ENCODE data around the gene RBM22.
A peak's percentile ranks its signal among the peaks of the same experiment; 100 is the strongest.
"Not testable (repeated sequence)": the region's sequence is repeated elsewhere in the genome, so short reads cannot be mapped to it uniquely, and the experiment has no call there.

The RBM22 gene

GRCh38 chr5:150700594-150701377 lies at the start of gene RBM22:
Gene RBM22 (minus strand): TSS chr5:150701062. CDS start chr5:150700985, 77 bp downstream.
- peak within 1 kb of the TSS; percentile 98 for H3K9ac ChIP-seq (ENCODE audit: low read length)
- no peaks in the 10 kb centered on the region for H3K9me3 ChIP-seq (ENCODE audit: control insufficient read depth, low read length)
- peak within 1 kb of the TSS; percentile 97 for H3K4me3 ChIP-seq (ENCODE audit: low read length)
- peaks cover 31% of the 10 kb centered on the region for H3K36me3 ChIP-seq (ENCODE audit: control insufficient read depth, insufficient read depth, low read length, severe bottlenecking)
- no peaks in the 10 kb centered on the region for H3K27me3 ChIP-seq (replicated peaks; ENCODE audit: control insufficient read depth, insufficient read depth, low read length)
- peak; percentile 97 for DNase-seq (ENCODE audit: low read depth)
- peaks cover 11% of the 10 kb centered on the region for H3K4me1 ChIP-seq (ENCODE audit: control insufficient read depth, insufficient read depth, low read length)

GRCh38 chr5:150750469-150750868 lies 49.6 kb upstream of the RBM22 start:
- peaks cover 14% of the 10 kb centered on the region for H3K4me1 ChIP-seq (ENCODE audit: control insufficient read depth, insufficient read depth, low read length)
- DNase-seq (ENCODE audit: low read depth): no peak
- peaks cover 66% of the 10 kb centered on the region for H3K36me3 ChIP-seq (ENCODE audit: control insufficient read depth, insufficient read depth, low read length, severe bottlenecking)
- H3K9me3 ChIP-seq (ENCODE audit: control insufficient read depth, low read length): no peaks in the 10 kb centered on the region
- no peak overlapping the region for H3K4me3 ChIP-seq (ENCODE audit: low read length)
- no peak overlapping the region for H3K9ac ChIP-seq (ENCODE audit: low read length)
- H3K27me3 ChIP-seq (replicated peaks; ENCODE audit: control insufficient read depth, insufficient read depth, low read length): no peaks in the 10 kb centered on the region

GRCh38 chr5:150743142-150743488 lies 42.3 kb upstream of the RBM22 start:
- not testable (repeated sequence) for H3K4me1 ChIP-seq (ENCODE audit: control insufficient read depth, insufficient read depth, low read length); H3K9ac ChIP-seq (ENCODE audit: low read length); H3K9me3 ChIP-seq (ENCODE audit: control insufficient read depth, low read length); H3K27me3 ChIP-seq (replicated peaks; ENCODE audit: control insufficient read depth, insufficient read depth, low read length); H3K4me3 ChIP-seq (ENCODE audit: low read length); DNase-seq (ENCODE audit: low read depth)
- H3K36me3 ChIP-seq (ENCODE audit: control insufficient read depth, insufficient read depth, low read length, severe bottlenecking): peaks cover 21% of the 10 kb centered on the region

- peak overlapping the region; percentile 34 for H3K4me3 ChIP-seq (ENCODE audit: low read length)
- H3K36me3 ChIP-seq (ENCODE audit: control insufficient read depth, insufficient read depth, low read length, severe bottlenecking): peaks cover 21% of the 10 kb centered on the region
- H3K9me3 ChIP-seq (ENCODE audit: control insufficient read depth, low read length); DNase-seq (ENCODE audit: low read depth); H3K9ac ChIP-seq (ENCODE audit: low read length); H3K4me1 ChIP-seq (ENCODE audit: control insufficient read depth, insufficient read depth, low read length); H3K27me3 ChIP-seq (replicated peaks; ENCODE audit: control insufficient read depth, insufficient read depth, low read length): not testable (repeated sequence)
Measured at GRCh38 chr5:150742455-150743141, 41.7 kb upstream of the RBM22 start.

GRCh38 chr5:150740992-150741391 lies 40.1 kb upstream of the RBM22 start:
- no peak for DNase-seq (ENCODE audit: low read depth)
- H3K36me3 ChIP-seq (ENCODE audit: control insufficient read depth, insufficient read depth, low read length, severe bottlenecking): peaks cover 21% of the 10 kb centered on the region
- no peaks in the 10 kb centered on the region for H3K9me3 ChIP-seq (ENCODE audit: control insufficient read depth, low read length)
- no peaks in the 10 kb centered on the region for H3K27me3 ChIP-seq (replicated peaks; ENCODE audit: control insufficient read depth, insufficient read depth, low read length)
- H3K4me3 ChIP-seq (ENCODE audit: low read length): no peak overlapping the region
- no peak overlapping the region for H3K9ac ChIP-seq (ENCODE audit: low read length)
- peaks cover 7% of the 10 kb centered on the region for H3K4me1 ChIP-seq (ENCODE audit: control insufficient read depth, insufficient read depth, low read length)

- no peak for DNase-seq (ENCODE audit: low read depth)
Measured at GRCh38 chr5:150738862-150739261, 38.0 kb upstream of the RBM22 start.

GRCh38 chr5:150734579-150735384 lies 33.9 kb upstream of the RBM22 start:
- Histone ChIP-seq H3K27me3 (replicated peaks; ENCODE audit: control insufficient read depth, insufficient read depth, low read length) (no peaks in the 10 kb centered on the region), H3K9ac (ENCODE audit: low read length) (no peak overlapping the region), H3K9me3 (ENCODE audit: control insufficient read depth, low read length) (no peaks in the 10 kb centered on the region), H3K4me3 (ENCODE audit: low read length) (no peak overlapping the region), H3K36me3 (ENCODE audit: control insufficient read depth, insufficient read depth, low read length, severe bottlenecking) (peaks cover 50% of the 10 kb centered on the region), H3K4me1 (ENCODE audit: control insufficient read depth, insufficient read depth, low read length) (no peaks in the 10 kb centered on the region)
- DNase-seq (ENCODE audit: low read depth): no peak

More at GRCh38 chr5:150738862-150739261, 38.0 kb upstream of the RBM22 start:
- H3K4me3 ChIP-seq (ENCODE audit: low read length): no peak overlapping the region
- no peaks in the 10 kb centered on the region for H3K27me3 ChIP-seq (replicated peaks; ENCODE audit: control insufficient read depth, insufficient read depth, low read length)
- no peak overlapping the region for H3K9ac ChIP-seq (ENCODE audit: low read length)
- peaks cover 35% of the 10 kb centered on the region for H3K36me3 ChIP-seq (ENCODE audit: control insufficient read depth, insufficient read depth, low read length, severe bottlenecking)
- no peaks in the 10 kb centered on the region for H3K9me3 ChIP-seq (ENCODE audit: control insufficient read depth, low read length)
- peaks cover 7% of the 10 kb centered on the region for H3K4me1 ChIP-seq (ENCODE audit: control insufficient read depth, insufficient read depth, low read length)

DNA sequence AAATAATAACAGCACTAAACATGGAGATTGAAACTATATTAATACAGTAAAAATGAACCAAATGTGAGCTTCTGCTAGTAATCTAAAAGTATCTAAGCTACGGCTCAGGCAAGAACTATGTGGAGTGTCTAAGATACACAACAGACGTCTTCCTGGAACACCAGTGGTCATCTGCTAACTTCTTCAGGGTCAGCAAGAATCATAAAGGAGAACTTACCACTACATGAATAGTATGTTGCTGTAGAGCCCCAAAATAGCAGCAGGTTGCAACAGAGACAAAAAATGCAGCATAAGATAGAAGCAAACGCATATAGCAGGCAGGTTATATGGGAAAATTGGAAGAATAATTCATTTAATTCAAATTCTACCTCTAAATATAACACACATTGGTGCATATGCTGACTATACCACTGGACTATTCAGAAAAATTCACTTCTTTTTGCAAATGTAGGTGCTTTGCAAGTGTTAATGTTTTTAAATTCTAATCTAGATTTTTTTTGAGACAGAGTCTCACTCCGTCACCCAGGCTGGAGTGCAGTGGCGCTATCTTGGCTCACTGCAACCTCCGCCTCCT lies 30.9 kb upstream of the RBM22 start:
- Histone ChIP-seq H3K36me3 (ENCODE audit: control insufficient read depth, insufficient read depth, low read length, severe bottlenecking) (peaks cover 78% of the 10 kb centered on the region), H3K27me3 (replicated peaks; ENCODE audit: control insufficient read depth, insufficient read depth, low read length) (no peaks in the 10 kb centered on the region), H3K4me1 (ENCODE audit: control insufficient read depth, insufficient read depth, low read length) (no peaks in the 10 kb centered on the region), H3K9ac (ENCODE audit: low read length) (no peak overlapping the region), H3K9me3 (ENCODE audit: control insufficient read depth, low read length) (no peaks in the 10 kb centered on the region), H3K4me3 (ENCODE audit: low read length) (no peak overlapping the region)
- DNase-seq (ENCODE audit: low read depth): no peak

DNA sequence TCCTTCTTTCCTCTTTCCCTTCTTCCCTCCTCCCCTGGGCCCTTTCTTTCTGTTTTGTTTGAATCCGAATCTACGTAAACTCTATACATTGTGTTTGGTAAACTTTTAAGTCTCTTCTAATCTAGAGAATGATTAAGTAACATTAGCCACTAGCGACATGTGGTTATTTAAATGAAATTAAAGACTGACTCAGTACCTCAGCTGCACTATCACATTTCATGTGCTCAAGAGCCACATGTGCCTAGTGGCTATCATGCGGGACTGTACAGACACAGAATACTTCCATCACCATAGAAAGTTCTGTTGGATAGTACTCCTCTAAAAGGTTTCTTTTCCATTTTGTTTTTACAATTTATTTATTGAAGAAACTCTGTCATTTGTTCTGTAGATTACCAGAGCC lies 29.0 kb upstream of the RBM22 start:
- no peak overlapping the region for H3K4me3 ChIP-seq (ENCODE audit: low read length)

DNA sequence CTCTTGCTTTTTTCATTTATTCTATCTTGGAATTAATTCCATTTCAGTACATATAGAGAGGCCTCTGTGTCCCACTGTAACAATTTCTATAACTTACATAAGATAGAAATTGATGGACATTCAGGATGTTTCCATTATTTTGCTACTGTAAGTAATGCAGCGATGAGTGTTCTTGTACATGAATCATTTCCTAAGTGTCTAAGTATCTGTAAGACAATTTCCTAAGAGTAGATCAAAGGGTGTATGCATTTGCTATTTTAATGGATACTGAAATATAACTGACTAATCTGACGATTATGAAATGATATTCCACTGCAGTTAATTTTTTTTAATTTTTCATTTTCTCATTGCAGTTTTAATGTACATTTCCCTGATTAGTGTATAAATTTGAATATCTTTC lies 23.0 kb upstream of the RBM22 start:
- H3K27me3 ChIP-seq (replicated peaks; ENCODE audit: control insufficient read depth, insufficient read depth, low read length): no peaks in the 10 kb centered on the region
- no peaks in the 10 kb centered on the region for H3K9me3 ChIP-seq (ENCODE audit: control insufficient read depth, low read length)
- no peak overlapping the region for H3K4me3 ChIP-seq (ENCODE audit: low read length)
- peaks cover 93% of the 10 kb centered on the region for H3K36me3 ChIP-seq (ENCODE audit: control insufficient read depth, insufficient read depth, low read length, severe bottlenecking)
- H3K4me1 ChIP-seq (ENCODE audit: control insufficient read depth, insufficient read depth, low read length): no peaks in the 10 kb centered on the region
- no peak for DNase-seq (ENCODE audit: low read depth)
- no peak overlapping the region for H3K9ac ChIP-seq (ENCODE audit: low read length)

More for the DNA sequence above, 29.0 kb upstream of the RBM22 start:
- Histone ChIP-seq H3K9ac (ENCODE audit: low read length) (no peak overlapping the region), H3K9me3 (ENCODE audit: control insufficient read depth, low read length) (no peaks in the 10 kb centered on the region), H3K36me3 (ENCODE audit: control insufficient read depth, insufficient read depth, low read length, severe bottlenecking) (peaks cover 85% of the 10 kb centered on the region), H3K4me1 (ENCODE audit: control insufficient read depth, insufficient read depth, low read length) (no peaks in the 10 kb centered on the region), H3K27me3 (replicated peaks; ENCODE audit: control insufficient read depth, insufficient read depth, low read length) (no peaks in the 10 kb centered on the region)
- DNase-seq (ENCODE audit: low read depth): no peak

GRCh38 chr5:150710165-150710564 lies 9.3 kb upstream of the RBM22 start:
- no peaks in the 10 kb centered on the region for H3K27me3 ChIP-seq (replicated peaks; ENCODE audit: control insufficient read depth, insufficient read depth, low read length)
- H3K9me3 ChIP-seq (ENCODE audit: control insufficient read depth, low read length): no peaks in the 10 kb centered on the region
- no peaks in the 10 kb centered on the region for H3K4me1 ChIP-seq (ENCODE audit: control insufficient read depth, insufficient read depth, low read length)
- peaks cover 78% of the 10 kb centered on the region for H3K36me3 ChIP-seq (ENCODE audit: control insufficient read depth, insufficient read depth, low read length, severe bottlenecking)
- DNase-seq (ENCODE audit: low read depth): peak; percentile 5
- no peak overlapping the region for H3K9ac ChIP-seq (ENCODE audit: low read length)
- no peak overlapping the region for H3K4me3 ChIP-seq (ENCODE audit: low read length)

All from adipocyte (in vitro differentiated cells).